Suppressor macrophage (primary cell): ENCODE results near the gene DBF4B.

Experiments
- DNase-seq, 4 experiments: peaks; one replicate each; pipeline ENCODE4 v3.0.0-alpha.2; 2020 to 2022

Gene DBF4B

DNA sequence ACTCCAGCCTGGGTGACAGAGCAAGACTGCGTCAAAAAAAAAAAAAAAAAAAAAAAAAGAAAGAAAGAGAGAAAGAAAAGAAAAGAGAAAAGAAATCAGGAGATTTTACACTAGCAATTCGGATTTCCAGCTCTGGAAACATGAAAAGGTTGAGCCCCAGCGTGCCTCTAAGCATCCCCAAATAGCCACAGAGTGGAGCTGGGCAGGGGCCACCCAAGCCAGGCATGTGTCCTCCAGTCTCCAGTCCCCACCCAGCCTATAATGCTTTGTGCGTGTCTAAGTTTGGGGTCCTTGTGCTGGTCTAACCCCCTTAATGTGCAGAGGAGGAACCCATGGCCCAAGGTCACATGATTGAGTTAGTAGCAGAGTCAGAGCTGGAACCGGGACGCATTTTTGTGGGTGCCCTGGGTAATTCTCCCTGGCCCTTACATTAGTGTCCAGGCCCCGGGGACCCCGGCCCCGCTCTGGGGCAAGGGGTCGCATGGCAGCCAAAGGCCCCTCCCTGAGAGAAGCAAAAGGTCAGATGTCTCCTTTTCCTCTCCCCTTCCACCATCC, 70.3 kb downstream of the DBF4B start:
- DNase-seq = peak in 1 of 4 experiments; percentile 12

DNA sequence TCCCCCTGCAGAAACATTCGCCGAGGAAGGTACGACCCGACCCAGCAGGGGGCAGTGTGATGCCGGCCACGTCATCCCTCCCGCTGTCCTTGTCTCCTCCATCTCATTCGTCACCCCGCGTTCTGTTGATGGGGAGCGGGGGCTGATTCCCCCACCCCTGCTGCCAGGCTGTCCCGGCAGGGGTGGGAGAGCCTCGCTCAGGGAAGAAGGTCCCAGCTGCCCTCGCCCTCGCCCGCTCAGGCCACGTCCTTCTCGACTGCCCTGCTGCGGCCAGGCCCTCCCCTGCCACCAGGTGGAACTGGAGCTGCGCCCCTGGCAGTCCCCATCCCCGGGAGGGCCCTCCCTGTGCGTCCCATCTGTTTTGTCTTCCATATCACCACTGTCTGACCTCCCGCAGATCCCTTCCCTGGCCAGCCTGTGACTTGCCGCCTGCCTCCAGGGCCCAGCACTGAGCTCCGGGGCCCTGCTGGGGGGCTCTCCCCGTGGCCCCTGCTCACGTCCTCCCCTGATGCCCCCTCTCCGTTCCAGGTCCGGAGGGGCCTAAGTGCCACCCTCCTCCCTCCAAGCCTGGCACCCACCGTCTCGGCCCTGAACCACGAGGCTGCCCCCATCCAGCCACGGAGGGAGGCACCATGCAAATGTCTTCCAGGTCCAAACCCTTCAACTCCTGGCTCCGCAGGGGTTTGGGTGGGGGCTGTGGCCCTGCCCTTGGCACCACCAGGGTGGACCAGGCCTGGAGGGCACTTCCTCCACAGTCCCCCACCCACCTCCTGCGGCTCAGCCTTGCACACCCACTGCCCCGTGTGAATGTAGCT, 71.0 kb downstream of the DBF4B start:
- peak; percentile 76 to 90 (median 87) for DNase-seq

DNA sequence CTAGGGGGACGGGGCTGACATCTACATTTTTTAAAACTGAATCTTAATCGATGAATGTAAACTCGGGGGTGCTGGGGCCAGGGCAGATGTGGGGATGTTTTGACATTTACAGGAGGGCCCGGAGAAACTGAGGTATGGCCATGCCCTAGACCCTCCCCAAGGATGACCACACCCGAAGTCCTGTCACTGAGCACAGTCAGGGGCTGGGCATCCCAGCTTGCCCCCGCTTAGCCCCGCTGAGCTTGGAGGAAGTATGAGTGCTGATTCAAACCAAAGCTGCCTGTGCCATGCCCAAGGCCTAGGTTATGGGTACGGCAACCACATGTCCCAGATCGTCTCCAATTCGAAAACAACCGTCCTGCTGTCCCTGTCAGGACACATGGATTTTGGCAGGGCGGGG, 71.7 kb downstream of the DBF4B start:
- no peak for DNase-seq

DNA sequence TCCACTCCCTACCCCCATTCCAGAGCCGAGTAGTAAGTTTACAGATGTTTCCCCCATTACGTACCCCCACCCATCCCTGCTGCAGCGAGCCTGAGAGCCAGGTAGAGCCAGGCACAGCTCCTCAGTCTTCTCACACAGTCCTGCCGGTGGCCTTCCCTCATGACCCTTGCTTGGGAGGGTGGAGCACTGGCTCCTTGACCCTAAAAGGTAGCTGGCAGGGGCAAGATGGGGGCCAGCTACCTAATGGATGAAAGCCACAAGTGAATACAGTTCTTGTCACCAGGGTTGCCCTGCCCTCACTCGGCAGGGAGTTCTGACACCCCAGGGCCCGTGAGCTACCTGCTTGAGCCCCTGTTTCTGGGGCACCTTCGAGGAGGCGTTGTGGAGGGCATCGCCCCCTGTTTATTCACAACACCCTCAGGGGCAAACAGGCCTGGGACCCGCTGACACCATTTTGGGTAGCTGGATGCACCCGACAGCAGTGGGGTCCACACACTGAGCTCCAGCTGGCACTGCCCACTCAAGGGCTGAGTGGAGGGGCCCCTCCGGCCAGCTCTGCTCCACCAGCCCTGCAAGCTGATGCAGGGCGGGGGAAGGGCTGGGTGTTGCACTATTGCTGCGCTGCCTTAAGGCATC, 72.5 kb downstream of the DBF4B start:
- DNase-seq = no peak

DNA sequence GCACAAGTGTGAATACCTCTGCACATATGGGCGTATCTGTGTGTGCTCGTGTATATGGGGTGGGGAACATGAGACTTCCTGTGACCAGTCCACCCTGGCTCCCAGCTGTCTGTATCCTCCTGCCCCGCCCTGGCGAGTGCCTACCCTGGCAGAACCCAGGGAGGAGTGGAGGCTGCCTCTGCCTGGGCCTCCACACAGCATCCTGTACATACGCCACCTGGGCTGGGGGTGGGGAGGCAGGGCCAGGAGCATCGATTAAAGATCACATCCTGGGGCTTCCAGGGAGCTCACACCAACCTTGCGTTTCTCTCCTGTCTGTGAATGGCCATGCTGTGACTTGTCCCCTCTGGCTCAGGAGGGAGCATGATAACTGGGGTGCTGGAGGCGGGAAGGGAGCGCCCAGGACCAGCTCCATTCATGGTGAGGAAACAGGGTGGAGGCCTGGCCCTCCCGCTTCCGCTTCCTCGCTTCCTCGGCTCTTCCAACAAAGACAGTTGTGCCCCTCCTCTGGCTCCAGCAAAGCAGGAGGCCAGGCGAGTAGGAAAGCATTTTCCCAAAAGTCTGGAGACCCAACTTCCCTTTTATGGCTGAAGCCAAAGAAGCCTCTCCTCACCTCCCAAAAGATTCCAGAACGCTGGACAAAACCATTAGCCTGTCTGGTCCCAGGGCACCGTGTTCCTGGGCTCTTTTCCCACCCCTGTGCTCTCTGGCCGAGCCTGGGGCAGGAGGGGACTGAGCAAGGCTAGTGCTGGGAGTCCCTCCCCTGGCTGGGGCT, 73.3 kb downstream of the DBF4B start:
- no peak for DNase-seq

DNA sequence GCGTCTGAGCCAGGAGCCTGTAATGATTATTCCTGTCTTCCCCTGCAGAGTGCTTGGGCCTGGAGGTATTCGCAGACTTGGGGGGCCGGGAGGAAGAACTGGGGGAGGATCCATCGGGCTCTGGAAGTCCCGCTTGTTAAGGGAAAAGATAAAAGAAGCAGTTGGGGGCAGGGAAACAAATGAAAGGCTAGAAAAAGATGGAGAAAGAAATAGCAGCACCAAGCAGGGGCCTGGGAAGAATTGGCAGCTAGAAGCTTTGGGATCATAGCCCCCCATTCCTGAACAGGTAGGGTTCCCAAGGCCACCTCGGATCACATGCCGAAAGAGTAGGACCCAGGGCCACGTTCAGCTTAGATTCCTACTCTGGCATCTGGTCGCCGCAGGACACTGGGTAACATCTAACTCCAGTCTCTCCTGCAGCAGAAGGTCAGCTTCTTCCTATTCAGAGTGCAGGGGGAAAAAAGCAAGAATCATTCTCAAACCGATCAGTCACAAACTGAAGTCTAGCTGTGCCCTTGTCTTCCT, 73.9 kb downstream of the DBF4B start:
- DNase-seq = no peak

DNA sequence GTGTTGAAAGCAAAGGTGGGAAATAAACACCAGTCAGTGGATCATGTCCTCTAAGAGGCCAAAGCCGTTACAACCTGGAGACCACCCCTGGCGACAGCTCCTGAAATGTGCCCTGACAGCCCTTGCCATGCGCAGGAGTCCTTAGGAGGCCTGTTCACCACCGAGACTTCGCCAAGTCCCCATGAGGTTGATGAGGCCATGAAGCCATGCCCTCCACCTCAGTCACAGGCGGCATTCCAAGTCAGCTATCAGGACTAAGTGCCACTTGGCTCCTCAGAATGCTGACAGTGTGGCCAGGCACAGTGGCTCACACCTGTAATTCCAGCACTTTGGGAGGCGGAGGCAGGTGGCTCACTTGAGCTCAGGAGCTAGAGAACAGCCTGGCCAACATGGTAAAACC, 77.5 kb downstream of the DBF4B start:
- DNase-seq = no peak

DNA sequence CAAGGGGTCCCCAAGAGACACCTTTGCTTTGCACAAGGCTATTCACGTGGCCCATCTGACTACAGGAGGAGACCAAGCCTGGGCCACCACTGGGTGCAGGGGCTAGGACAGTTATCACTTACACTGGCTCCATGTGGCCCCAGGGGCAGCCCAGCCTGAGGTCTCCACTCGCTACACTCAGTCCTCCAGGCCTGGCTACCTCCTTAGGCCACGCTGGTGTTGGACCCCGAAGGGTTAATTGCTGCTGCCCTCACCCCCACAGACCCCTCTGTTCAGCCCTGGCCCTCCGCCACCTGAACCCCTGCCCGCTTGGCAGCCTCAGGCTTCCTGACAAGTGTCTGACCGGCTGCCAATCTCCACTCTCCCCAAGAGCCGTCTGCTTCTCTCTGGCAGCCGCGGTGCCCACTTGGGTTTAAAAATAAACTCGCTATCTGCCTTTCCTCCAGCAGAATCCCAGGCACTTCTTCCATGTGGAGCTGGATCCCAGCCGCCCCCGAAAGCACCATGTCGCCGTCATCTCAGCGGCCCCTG, 78.2 kb downstream of the DBF4B start:
- no peak for DNase-seq

DNA sequence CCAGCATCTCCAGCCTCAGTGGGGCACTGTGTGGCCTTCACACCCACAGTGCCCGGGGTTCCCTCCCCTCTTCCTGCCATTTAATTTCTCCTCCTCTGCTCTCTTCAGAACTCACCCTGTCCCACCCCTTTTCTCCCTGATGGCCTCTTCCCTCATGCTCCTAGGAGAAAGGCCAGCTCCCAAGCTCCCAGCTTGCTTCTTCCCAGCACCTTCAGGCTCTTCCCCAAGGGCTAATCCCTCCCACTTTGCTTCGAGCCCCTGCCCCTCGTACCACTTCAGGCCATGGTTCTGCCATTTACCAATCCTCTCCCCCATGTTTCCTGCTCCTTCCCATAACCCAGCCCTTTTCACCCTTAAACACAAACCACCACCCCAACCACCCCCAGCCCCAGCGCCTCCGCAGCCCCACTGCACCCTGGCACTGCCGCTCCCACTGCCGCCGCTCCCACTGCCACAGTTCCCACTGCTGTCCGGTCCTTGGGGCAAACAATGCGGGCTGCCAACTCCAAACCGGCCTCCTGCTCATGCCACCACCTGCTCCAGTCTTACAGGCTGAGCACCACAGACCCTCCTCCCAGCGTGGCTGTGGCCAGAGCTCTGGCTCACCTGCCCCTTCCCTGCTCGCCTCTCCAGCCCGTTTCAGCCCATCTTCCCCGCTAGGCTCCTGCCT, 78.9 kb downstream of the DBF4B start:
- DNase-seq = no peak

DNA sequence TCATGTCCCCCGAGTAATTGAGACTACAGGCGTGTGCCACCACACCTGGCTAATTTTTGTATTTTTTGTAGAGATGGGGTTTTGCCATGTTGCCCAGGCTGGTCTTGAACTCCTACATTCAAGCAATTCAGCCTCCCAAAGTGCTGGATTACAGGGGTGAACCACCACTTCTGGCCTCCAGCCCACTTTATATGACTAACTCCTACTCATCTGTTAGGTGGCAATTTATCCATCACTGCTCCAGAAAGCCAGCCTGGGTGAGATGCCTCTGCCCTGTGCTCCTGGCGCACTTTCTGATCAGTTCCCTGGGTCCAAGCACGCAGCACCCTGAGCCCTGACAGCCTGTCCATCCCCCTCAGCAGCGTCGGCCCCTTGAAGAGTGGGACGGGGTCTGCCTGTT, 79.7 kb downstream of the DBF4B start:
- DNase-seq = no peak

DNA sequence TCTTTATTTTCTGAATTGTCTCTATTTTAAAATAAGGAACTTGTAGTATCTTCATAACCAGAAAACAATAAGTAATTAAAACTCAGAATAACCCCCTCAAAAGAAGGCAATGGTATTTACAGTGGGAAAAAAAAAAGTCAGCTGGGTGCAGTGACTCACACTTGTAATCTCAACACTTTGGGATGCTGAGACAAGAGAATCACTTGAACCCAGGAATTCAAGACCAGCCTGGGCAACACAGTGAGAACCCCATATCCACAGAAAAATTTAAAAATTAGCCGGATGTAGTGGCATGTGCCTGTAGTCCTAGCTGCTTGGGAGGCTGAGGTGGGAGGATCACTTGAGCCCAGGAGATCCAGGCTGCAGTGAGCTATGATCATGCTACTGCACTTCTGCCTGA, 83.8 kb downstream of the DBF4B start:
- no peak for DNase-seq

DNA sequence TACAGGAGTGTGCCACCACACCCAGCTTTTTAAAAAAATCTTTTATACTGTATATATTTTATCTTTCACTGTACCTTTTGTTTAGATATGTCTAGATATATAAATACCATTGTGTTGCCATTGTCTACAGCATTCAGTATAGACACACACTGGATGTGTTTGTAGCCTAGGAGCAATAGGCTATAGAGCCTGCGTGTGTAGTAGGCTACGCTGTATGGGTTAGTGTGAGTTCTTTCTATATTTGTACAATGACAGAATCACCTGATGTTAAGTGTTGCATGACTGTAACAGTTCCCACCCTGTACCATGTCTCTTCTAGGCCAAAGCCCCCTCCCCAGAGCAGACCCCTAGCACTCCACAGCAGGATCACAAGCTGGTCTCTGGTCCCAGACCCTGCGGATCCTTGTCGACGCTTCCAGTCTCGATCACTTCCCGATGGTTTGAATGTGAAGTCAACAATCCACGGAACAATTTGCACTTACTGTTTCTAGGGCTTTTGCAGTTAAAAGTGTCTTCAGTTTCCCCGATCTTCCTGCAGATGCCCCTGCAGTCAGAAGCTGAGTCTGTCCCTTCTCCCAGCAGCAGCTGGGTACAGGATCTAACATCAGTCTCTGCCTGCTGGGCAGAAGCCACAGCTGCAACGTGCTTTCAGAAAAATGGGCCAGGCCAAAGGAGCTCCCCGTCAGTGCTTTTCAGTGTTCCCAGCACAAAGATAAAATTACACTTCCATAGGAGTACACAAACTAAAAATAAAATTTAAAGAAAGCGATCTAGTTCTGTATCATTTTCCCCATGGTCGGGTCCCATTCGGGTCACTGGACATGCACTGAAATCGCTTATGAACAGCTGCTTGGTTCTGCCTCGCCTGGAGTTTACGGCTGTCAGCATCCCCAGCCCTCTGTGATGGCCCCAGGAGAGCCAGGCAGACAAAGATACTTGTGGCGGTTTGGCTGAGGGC, 85.7 kb downstream of the DBF4B start:
- DNase-seq = no peak

DNA sequence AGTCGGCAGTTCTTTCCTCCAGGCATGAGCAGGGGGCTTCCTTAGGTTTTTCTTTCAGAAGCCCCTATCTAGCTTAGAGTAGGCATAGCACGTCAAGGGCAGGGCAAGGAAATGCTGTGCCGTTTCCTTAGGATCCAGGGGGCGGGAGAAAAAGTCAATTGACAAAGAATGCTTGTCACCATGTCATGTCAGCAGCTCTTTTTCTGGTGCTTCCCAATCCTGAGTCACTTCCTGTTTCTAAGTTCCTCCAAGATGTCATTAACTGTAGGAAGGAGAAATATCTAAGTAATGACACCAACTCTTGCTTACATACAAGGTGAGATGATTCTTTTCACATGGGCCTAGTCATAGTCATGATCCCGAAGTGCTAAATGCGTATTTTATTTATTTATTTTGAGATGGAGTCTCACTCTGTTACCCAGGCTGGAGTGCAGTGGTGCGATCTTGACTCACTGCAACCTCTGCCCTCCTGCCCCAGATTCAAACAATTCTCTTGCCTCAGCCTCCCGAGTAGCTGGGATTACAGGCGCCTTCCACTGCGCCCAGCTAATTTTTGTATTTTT, 86.5 kb downstream of the DBF4B start:
- peak; percentile 87 to 98 (median 92) for DNase-seq

DNA sequence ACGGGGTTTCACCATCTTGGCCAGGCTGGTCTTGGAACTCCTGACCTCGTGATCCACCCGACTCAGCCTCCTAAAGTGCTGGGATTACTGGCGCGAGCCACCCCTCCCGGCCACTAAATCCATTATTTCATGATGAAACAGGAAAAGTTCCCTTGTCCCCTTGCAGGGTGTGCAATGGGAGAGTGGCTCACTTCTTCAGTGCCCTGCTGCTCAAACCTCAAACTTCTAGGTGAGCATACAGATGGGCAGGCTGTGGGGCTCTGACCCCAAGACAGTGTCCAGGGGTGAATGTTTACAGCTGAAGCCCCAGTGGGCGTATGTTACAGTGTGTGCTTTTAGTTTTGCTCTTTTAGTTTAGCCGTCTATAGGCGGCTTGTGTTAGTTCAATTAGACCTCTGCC, 87.0 kb downstream of the DBF4B start:
- DNase-seq = no peak

DNA sequence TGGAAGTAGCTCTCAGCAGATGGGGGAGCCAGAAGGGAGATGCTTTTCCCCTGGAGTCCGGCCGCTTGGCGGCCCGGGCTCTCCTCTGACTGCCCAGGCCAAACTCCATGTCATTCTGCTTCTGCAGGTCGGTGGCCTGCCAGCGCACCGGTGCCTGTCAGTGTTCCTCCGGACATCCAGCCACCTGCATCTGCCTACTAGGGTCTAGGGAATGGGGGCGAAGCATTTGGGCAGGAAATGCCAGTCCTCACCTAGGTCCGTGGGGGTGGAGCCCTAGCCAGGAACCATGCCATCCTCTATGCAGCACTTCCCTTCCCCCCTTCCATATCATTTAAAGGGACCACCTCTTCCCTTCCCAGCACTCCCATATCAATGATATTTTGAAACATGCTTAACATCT, 87.5 kb downstream of the DBF4B start:
- no peak for DNase-seq

DNA sequence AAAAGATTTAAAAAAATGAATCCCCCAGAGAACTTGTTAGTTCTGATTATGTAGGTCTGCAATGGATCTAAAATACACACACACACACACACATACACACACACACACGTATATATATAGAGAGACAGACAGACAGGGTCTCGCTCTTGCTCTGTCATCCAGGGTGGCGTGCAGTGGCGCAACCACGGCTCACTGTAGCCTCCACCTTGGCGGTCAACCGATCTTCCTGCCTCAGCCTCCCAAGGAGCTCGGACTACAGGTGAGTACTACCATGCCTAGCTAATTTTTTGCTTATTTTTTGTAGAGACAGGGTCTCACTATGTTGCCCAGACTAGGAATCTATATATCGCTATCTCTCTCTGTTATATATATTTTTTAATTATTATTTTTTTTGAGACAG, 88.3 kb downstream of the DBF4B start:
- DNase-seq = no peak

DNA sequence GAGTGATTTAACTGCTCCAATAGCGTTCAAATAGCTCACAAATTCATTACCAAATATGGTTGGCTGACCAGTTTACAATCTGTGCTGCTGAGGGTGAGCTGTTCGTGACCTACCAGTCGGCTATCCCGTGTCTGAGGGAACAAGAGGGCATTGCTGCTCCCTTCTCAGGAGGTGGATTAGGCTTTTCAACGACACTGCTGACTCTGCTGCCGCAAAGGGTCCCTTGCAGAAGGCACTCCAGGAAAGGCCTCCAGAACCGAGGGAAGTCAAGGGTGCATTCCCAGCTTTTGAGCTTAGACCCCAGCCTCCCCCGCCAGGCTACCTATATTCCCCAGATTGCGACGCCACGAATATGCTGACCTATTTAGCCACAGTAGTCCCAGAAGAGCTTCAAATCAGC, 89.3 kb downstream of the DBF4B start:
- DNase-seq = no peak

DNA sequence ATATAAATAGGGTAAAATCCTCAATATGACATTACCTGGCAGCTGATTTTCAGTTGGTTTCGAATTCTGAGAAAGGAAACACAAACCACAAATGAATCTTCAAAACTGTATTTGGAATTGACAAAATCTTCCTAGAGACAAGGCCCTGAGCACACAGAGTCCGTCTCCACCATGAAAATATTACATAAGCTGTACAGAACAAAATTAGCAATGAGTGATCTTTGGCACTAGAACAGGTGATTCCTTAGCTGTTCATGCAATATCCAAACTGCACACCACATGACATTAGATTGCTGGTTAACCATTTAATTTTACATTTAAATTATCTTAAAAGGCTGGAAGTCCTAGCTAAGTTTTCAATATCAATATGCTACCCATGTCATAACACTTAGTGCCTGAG, 89.9 kb downstream of the DBF4B start:
- DNase-seq = no peak
